ENCODE measurements around the gene DNAJC1.

DNAJC1 gene

DNA sequence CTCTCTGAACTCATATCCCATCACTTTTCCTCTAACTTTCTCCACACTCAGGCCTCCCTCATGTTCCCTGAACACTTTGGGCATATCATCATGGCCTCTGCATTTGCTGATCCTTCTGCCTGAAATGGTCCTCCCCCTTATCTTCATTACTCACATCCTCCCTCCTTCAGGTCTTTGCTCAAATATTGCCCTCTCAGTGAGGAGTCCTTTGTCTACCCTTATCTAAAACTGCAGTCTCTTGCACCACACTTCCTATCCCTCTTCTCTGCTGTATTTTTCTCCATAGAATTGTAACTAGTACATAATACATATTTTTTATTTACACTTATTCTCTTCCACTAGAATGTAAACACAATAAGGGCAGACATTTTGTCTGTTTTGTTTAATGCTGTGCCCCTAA, 41.7 kb downstream of the DNAJC1 start:
- DNase-seq (ENCODE audit: low spot score) = no peak

GRCh38 chr10:21959998-21960397, 43.5 kb downstream of the DNAJC1 start:
- DNase-seq (ENCODE audit: low spot score) = no peak

GRCh38 chr10:21954690-21955089, 48.8 kb downstream of the DNAJC1 start:
- DNase-seq (ENCODE audit: low spot score) = no peak

GRCh38 chr10:21954132-21954531, 49.4 kb downstream of the DNAJC1 start:
- no peak for DNase-seq (ENCODE audit: low spot score)

DNA sequence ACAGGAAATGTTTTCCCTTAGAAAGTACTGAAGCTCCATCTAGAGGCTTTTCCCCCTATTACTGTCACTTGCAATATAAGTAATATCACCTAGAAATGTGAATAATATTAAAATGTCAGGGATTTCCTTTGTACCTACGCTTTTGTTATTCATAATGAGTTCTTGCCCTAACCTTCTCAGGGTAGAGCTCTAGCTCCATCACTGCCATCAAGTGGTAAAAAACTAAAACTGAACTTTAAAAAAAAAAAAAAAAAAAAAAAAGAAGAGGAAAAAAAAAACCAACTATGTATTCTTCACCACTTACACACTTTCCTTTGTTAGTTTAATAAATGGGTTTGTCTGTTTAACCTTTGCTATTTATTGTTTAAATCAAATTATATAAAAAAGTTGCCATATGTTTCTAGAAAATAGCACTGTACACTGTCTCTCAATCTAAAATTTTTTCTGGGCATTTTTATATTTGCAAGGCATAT, 49.9 kb downstream of the DNAJC1 start:
- peak; percentile 15 for DNase-seq (ENCODE audit: low spot score)

GRCh38 chr10:21950566-21950965, 53.0 kb downstream of the DNAJC1 start:
- no peak for DNase-seq (ENCODE audit: low spot score)

DNA sequence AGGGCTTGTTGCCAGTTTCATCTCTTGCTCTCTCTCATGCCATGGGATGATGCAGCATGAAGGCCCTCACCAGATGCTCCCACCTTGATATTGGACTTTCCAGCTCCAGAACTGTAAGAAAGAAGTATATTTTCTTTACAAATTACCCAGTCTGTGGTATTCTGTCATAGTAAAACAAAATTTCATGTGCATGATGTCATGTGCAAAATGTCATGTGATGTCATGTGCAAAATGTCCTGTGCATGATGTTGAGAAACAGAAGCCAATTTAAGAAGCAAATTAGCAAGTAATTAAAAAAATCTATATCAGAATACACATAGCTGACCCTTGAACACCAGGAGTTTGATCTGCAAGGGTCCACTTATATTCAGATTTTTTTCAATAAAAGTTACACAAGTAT, 56.6 kb downstream of the DNAJC1 start:
- no peak for DNase-seq (ENCODE audit: low spot score)

DNA sequence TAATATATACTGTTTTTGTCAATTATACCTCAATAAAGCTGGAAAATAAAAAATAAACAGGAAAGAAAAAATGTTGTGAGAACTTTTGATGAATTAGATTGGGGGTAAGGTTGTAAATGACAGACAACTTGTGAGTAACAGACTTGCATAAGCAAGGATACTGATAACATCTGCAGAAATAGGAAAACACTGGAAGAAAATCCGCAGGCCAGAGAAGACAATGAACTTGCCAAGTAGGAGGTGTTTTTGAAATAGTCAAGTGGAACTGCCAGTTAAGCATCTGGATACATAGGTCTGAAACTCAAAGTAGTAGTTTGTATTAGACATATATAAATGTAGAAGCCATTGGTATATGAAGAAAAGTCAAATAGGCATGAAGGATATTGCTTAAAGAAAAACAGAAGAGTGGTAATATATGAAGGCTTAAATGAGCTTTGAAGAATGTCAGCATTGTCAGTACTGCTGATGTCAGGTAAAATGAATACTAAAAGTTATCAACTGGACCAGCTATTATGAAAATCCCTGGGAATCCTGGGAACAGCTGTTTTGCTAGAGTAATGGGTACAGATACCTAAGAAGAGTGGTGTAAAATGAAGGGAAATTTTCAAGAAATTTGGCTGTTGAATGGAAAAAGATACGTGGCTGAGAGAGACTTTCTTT, 58.7 kb downstream of the DNAJC1 start:
- DNase-seq (ENCODE audit: low spot score) = no peak

- DNase-seq (ENCODE audit: low spot score) = no peak
These were observed 59.8 kb downstream of the DNAJC1 start for GRCh38 chr10:21943633-21944265.

DNA sequence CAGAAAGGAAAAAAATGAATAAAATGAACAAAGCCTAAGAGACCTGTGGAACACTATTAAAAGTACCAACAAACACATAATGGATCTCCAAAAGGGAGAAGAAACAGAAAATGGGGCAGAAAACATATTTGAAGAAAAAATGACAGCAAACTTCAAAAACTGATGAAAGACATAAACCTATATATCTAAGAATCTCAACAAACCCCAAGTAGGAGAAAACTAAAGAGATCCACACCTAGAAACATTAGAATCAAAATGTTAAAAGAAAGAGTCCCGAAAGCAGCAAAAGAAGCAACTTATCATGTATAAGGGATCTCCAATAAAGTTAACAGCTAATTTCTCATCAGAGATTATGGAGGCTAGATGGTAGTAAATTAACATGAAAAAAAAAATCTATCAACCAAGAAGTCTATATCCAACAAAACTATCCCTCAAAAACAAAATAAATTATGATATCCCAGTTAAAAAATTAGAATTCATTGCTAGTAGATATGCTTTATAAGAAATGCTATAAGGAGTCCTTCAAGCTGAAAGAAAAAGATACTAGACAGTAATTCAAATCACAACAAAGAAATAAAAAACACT, 68.0 kb downstream of the DNAJC1 start:
- no peak for DNase-seq (ENCODE audit: low spot score)

DNA sequence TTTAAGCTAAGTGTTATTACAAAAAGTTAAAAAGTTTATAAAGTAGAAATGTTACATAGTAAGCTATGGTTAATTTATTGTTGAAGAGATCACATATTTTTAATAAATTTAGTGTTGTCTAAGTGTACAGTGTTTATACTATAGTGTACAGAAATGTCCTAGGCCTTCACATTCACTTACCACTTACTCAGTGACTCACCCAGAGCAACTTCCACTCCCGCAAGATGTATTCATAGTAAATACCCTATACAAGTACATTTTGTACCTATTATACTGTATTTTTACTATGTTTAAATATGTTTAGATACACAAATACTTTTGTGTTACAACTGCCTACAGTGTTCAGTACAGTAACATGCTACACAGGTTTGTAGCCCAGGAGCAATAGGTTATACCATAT, 69.2 kb downstream of the DNAJC1 start:
- no peak for DNase-seq (ENCODE audit: low spot score)

DNA sequence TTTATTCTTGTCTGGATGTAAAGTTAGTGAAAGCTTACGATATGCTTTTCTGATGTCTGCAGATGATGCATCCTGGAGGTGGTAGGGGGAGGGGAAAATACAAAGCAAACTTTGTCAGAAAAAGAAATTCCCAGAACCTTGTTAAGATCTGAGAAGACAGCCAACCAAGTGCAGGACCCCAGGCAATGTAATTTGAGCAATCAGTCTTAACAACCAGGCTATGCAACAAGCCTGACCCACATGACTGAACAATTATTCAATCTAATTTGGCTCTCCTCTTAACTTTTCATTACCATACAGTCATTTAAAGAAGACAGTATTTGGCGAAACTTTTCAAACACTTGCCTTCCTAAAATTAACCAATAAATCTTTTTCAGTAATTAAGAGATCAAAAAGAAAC, 74.5 kb downstream of the DNAJC1 start:
- DNase-seq (ENCODE audit: low spot score) = no peak

GRCh38 chr10:21927631-21928353, 75.7 kb downstream of the DNAJC1 start:
- no peak for DNase-seq (ENCODE audit: low spot score)

- DNase-seq (ENCODE audit: low spot score) = no peak
These were observed 76.6 kb downstream of the DNAJC1 start for GRCh38 chr10:21926949-21927348.

- no peak for DNase-seq (ENCODE audit: low spot score)
These were observed 77.1 kb downstream of the DNAJC1 start for GRCh38 chr10:21926358-21926925.

- no peak for DNase-seq (ENCODE audit: low spot score)
These were observed 77.7 kb downstream of the DNAJC1 start for GRCh38 chr10:21925851-21926250.

DNA sequence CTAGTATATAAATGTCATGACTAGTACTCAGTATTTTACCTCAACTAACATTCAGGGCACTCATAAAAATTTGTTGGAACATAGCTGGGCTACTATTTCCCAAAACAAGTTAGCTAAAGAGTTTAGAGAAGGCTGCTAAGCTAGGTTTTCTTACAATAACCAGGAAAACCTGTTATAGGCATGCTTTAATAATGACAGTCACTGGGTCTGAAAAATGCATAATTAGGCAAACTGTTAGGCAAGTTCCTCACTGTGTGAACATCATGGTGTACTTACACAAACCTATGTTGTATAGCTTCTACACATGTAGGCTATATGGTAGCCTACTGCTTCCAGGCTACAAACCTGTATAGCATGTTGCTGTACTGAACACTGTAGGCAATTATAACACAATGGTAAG, 79.0 kb downstream of the DNAJC1 start:
- DNase-seq (ENCODE audit: low spot score) = no peak

GRCh38 chr10:21920633-21921032, 82.9 kb downstream of the DNAJC1 start:
- no peak for DNase-seq (ENCODE audit: low spot score)

GRCh38 chr10:21919906-21920305, 83.6 kb downstream of the DNAJC1 start:
- no peak for DNase-seq (ENCODE audit: low spot score)

DNA sequence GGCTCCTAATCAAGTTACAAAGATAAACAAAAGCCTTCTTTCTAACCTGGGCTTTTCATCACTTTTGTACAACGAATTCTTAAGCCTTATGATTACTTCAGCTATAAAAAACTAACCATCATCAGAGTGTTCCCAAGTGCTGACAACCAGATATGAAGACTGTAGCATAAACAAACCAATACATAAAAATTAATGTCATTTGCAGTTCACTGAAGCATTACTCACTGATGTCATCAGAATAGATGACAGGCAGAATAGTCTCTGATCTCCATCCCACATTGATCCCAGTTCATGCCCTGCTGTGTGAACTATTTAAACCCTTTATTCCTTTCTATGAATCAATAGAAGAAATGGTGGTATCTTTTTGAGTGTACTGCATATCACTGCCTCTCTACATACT, 84.4 kb downstream of the DNAJC1 start:
- no peak for DNase-seq (ENCODE audit: low spot score)

GRCh38 chr10:21912625-21913024, 90.9 kb downstream of the DNAJC1 start:
- DNase-seq (ENCODE audit: low spot score) = no peak

- DNase-seq (ENCODE audit: low spot score) = no peak
These were observed 92.7 kb downstream of the DNAJC1 start for GRCh38 chr10:21910798-21911197.

GRCh38 chr10:21907436-21907835, 96.1 kb downstream of the DNAJC1 start:
- no peak for DNase-seq (ENCODE audit: low spot score)
